Measurements from ENCODE around the gene ONECUT2.
"Not testable (repeated sequence)": the region's sequence is repeated elsewhere in the genome, so short reads cannot be mapped to it uniquely, and the experiment has no call there.

Gene ONECUT2

GRCh38 chr18:57434536-57435494 lies at the start of gene ONECUT2:
TSS of gene ONECUT2 (plus strand) at chr18:57435374. CDS start at chr18:57435717, 343 bp downstream.
- peak; percentile 94 for DNase-seq

GRCh38 chr18:57389271-57389670 lies 45.9 kb upstream of the ONECUT2 start:
- no peak for DNase-seq

- DNase-seq = no peak
These were observed 45.1 kb upstream of the ONECUT2 start for GRCh38 chr18:57390044-57390443.

GRCh38 chr18:57394749-57395148 lies 40.4 kb upstream of the ONECUT2 start:
- not testable (repeated sequence) for DNase-seq

GRCh38 chr18:57396831-57397230 lies 38.3 kb upstream of the ONECUT2 start:
- not testable (repeated sequence) for DNase-seq

- no peak for DNase-seq
These were observed 37.6 kb upstream of the ONECUT2 start for GRCh38 chr18:57397440-57398132.

- DNase-seq = no peak
These were observed 30.8 kb upstream of the ONECUT2 start for GRCh38 chr18:57404345-57404744.

GRCh38 chr18:57409650-57410049 lies 25.5 kb upstream of the ONECUT2 start:
- no peak for DNase-seq

GRCh38 chr18:57410749-57411148 lies 24.4 kb upstream of the ONECUT2 start:
- no peak for DNase-seq

- no peak for DNase-seq
These were observed 18.6 kb upstream of the ONECUT2 start for GRCh38 chr18:57416542-57416941.

GRCh38 chr18:57422313-57422872 lies 12.8 kb upstream of the ONECUT2 start:
- peak; percentile 44 for DNase-seq

GRCh38 chr18:57423821-57424220 lies 11.4 kb upstream of the ONECUT2 start:
- DNase-seq = no peak

GRCh38 chr18:57425096-57425495 lies 10.1 kb upstream of the ONECUT2 start:
- no peak for DNase-seq

GRCh38 chr18:57426187-57426586 lies 9.0 kb upstream of the ONECUT2 start:
- no peak for DNase-seq

- DNase-seq = no peak
These were observed 7.6 kb upstream of the ONECUT2 start for GRCh38 chr18:57427429-57428201.

GRCh38 chr18:57428221-57429150 lies 6.7 kb upstream of the ONECUT2 start:
- no peak for DNase-seq

- no peak for DNase-seq
These were observed 5.8 kb upstream of the ONECUT2 start for GRCh38 chr18:57429167-57430078.

- no peak for DNase-seq
These were observed 4.8 kb upstream of the ONECUT2 start for GRCh38 chr18:57430079-57431001.

- DNase-seq = no peak
These were observed 4.2 kb upstream of the ONECUT2 start for GRCh38 chr18:57431002-57431382.
